Nephron progenitor cell (in vitro differentiated cells): ENCODE measurements around the gene SERPINA4.
A peak's percentile ranks its signal among the peaks of the same experiment; 100 is the strongest.

Source experiments
- DNase-seq: peaks from one replicate; pipeline ENCODE4 v3.0.0; 2021
- H3K27ac Mint-ChIP-seq: 2 replicates; pipeline ENCODE4 v1.8.0; 2021; ENCODE audit warnings: mild to moderate bottlenecking, moderate library complexity, mixed read lengths
- H3K27me3 Mint-ChIP-seq: 2 replicates; pipeline ENCODE4 v1.8.0; 2021; ENCODE audit warnings: mild to moderate bottlenecking, low read depth, mixed read lengths; ENCODE audit not compliant: poor library complexity
- H3K36me3 Mint-ChIP-seq: 2 replicates; pipeline ENCODE4 v1.8.0; 2021; ENCODE audit warnings: low read depth, mixed read lengths
- H3K4me1 Mint-ChIP-seq: 2 replicates; pipeline ENCODE4 v1.8.0; 2021; ENCODE audit warnings: mixed read lengths
- H3K4me3 Mint-ChIP-seq: 2 replicates; pipeline ENCODE4 v1.8.0; 2021; ENCODE audit warnings: mild to moderate bottlenecking, moderate library complexity, mixed read lengths
- H3K9me3 Mint-ChIP-seq: 2 replicates; pipeline ENCODE4 v1.8.0; 2021; ENCODE audit warnings: mild to moderate bottlenecking, moderate library complexity, mixed read lengths
- TF ChIP-seq, protein P1 (sequence below): fragments of 200-600 bp; sonication (generic); IDR thresholded peaks from 2 replicates; pipeline ENCODE4 v1.5.0; 2021; ENCODE audit warnings: antibody characterized with exemption

Gene SERPINA4

DNA sequence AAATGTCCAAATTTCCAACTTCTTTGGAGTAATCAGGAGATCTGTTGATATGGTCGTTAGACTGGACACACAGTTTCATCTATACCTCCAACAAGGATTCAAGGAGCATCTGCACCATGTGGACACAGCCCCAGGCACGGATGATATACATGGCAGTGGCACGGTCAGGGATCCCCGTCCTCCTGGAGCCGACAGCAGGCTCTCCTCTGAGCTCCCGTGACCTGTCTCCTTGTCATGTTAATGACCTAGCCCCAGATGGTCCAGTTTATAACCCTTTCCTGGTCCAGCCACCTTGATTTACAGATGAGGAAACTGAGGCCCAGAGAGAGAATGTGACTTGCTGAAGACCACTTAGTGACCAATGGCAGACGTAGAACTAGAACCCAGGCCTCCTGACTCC is 16.5 kb upstream of the SERPINA4 start:
- Mint-ChIP-seq H3K36me3 (no peaks in the 10 kb centered on the region), H3K4me3 (no peak overlapping the region), H3K27ac (no peak overlapping the region), H3K27me3 (peaks cover 23% of the 10 kb centered on the region), H3K9me3 (no peaks in the 10 kb centered on the region), H3K4me1 (peaks cover 22% of the 10 kb centered on the region)
- DNase-seq, result no peak
- TF ChIP-seq, protein P1, sequence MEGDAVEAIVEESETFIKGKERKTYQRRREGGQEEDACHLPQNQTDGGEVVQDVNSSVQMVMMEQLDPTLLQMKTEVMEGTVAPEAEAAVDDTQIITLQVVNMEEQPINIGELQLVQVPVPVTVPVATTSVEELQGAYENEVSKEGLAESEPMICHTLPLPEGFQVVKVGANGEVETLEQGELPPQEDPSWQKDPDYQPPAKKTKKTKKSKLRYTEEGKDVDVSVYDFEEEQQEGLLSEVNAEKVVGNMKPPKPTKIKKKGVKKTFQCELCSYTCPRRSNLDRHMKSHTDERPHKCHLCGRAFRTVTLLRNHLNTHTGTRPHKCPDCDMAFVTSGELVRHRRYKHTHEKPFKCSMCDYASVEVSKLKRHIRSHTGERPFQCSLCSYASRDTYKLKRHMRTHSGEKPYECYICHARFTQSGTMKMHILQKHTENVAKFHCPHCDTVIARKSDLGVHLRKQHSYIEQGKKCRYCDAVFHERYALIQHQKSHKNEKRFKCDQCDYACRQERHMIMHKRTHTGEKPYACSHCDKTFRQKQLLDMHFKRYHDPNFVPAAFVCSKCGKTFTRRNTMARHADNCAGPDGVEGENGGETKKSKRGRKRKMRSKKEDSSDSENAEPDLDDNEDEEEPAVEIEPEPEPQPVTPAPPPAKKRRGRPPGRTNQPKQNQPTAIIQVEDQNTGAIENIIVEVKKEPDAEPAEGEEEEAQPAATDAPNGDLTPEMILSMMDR, result no peak

DNA sequence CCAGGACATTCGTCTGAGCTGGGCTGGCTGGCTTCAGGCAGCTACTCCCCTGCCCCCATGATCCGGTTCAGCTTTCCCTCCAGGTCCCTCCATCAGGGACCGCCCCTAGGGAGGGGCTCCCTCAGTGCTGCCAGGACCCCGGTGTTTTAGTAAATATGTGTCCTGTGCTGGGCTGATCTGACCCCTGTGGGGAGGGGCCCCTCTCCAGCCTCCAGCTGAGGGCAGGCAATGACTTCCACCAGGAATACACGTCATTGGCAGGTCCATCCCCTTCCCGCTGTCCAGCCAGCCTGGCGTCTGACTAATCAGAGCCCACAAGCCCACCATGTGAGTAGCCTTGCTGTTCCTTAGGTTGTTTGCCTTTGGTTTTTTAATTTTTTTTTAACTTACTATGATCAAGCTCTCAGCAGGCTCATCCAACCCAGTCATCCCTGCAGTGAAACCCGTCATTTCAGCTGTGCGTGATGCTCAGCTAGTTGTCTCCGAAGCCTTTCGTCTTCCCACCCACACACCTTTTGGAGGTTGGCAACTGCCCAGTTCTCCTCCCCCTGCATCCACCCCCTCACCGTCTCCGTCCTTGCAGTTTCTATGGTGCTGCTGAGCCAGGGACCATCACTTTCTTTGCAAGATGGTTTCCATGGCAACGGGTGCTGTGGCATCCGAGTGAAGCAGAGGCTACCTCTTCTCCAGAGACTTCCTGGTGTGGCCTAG is 16.0 kb upstream of the SERPINA4 start:
- Mint-ChIP-seq H3K27ac (peak overlapping the region; percentile 29), H3K9me3 (no peaks in the 10 kb centered on the region), H3K36me3 (no peaks in the 10 kb centered on the region), H3K4me3 (no peak overlapping the region), H3K27me3 (peaks cover 23% of the 10 kb centered on the region), H3K4me1 (peaks cover 17% of the 10 kb centered on the region)
- DNase-seq, result no peak
- TF ChIP-seq, protein P1, result no peak

DNA sequence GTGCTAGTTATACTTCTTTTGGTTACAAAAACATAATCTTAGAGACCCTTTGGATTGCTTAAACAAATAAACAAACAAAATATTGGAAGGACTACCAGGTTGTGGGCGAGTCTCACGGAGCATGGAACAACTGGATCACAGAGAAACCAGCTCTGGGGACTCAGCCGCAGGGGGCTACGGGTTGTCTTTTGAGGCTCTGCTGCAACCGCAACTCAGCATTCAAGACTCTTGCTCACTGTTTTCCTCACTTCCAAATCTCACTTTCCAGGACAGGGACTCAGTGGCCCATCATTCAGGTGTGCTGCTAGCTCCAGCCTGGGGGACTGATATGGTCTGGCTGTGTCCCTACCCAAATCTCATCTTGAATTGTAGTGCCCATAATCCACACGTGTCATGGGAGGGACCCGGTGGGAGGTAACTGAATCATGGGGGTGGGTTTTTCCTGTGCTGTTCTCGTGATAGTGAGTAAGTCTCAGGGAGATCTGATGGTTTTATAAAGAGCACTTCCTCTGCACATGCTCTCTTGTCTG is 14.0 kb upstream of the SERPINA4 start:
- H3K27ac Mint-ChIP-seq, result no peak overlapping the region
- no peaks in the 10 kb centered on the region for H3K36me3 Mint-ChIP-seq
- peaks cover 9% of the 10 kb centered on the region for H3K4me1 Mint-ChIP-seq
- no peak for DNase-seq
- peaks cover 4% of the 10 kb centered on the region for H3K9me3 Mint-ChIP-seq
- peaks cover 28% of the 10 kb centered on the region for H3K27me3 Mint-ChIP-seq
- TF ChIP-seq, protein P1, result no peak
- H3K4me3 Mint-ChIP-seq, result no peak overlapping the region

DNA sequence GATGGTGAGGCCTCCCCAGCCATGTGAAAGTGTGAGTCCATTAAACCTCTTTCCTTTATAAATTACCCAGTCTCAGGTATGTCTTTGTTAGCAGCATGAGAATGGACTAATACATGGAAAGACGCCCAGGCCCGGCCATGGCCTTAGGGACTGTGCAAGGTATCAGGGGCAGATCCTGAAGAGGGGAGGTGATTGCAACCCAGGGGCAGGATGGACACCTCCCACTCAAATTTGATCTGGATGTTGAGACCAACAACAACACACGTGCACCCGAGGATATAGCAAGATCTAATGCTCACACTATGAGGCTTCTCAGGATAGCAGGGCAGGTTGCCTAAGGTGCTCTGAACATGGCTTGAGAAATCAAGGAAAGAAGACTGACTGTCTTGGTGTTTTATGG is 13.5 kb upstream of the SERPINA4 start:
- TF ChIP-seq, protein P1, result no peak
- peaks cover 9% of the 10 kb centered on the region for H3K4me1 Mint-ChIP-seq
- no peak overlapping the region for H3K4me3 Mint-ChIP-seq
- no peak overlapping the region for H3K27ac Mint-ChIP-seq
- DNase-seq, result no peak
- H3K9me3 Mint-ChIP-seq, result peaks cover 9% of the 10 kb centered on the region
- H3K36me3 Mint-ChIP-seq, result no peaks in the 10 kb centered on the region
- peaks cover 28% of the 10 kb centered on the region for H3K27me3 Mint-ChIP-seq

DNA sequence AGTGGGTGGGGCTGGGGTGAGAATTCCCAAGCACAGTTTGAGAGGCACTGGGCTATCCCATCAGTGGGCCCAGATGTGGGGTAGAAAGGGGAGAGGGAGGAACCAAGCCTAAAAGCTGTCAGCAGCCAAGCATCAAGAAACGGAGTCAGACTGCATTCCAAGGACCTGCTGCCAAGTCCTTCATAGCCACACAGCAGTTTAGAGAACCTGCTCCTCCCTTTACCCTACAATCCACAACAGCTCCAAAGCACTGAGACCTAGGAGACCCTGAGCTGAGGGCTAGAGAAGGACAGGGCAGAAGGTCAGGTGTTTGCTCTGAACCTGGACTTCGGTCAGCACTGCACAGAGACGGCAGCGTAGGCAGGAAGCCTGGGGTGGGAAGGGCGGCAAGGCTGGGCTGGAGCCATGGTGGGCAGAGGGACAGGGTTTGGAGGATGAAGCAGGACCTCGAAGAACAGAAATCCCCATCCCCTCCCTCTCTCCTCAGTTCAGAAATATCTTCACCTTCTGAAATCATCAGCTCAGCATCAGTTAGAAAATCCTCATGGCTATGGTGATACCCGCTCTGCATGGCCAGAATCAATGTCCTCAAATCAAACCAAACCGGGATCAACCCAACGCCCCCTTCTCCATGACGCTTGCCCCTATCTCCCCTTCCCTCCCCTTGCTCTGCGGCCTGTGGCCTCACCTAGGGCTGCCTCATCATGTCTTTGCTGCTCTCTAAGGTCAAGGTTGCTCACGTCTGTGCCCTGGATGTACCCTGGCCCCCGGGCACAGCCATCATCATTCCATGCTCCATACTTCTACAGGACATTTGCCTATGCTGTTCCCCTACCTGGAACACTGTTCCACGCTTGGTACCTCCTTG is 12.9 kb upstream of the SERPINA4 start:
- H3K4me3 Mint-ChIP-seq, result no peak overlapping the region
- TF ChIP-seq, protein P1, result no peak
- peaks cover 9% of the 10 kb centered on the region for H3K4me1 Mint-ChIP-seq
- peaks cover 15% of the 10 kb centered on the region for H3K9me3 Mint-ChIP-seq
- DNase-seq, result no peak
- peaks cover 4% of the 10 kb centered on the region for H3K36me3 Mint-ChIP-seq
- no peak overlapping the region for H3K27ac Mint-ChIP-seq
- H3K27me3 Mint-ChIP-seq, result peaks cover 27% of the 10 kb centered on the region
